ENCODE results near the gene RASGRP3.

- no peak for TF ChIP-seq POLR2A (IDR thresholded peaks at IDR 0.05)
- TF ChIP-seq CTCF (IDR thresholded peaks at IDR 0.05), result peak; percentile 37 to 81 (median 73)
Observed at GRCh38 chr2:33583194-33583938, 106.9 kb downstream of the RASGRP3 start.
